Measurements from ENCODE around the gene PROSER2.

PROSER2 gene

DNA sequence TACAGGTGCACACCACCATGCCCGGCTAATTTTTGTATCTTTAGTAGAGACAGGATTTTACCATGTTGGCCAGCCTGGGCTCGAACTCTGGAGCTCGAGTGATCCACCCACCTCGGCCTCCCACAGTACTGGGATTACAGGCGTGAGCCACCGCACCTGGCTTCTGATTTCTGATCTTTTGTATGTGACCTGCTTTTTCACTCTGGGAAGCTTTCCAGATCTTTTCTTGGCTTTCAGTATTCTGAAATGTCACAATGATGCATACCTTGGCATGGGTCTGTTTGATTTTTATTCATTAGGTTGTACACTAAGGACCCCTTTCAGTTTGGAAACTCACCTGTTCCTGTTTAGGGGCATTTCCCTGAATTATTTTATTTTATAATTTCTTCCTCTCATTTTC lies 41.6 kb downstream of the PROSER2 start:
- TF ChIP-seq, protein P1, sequence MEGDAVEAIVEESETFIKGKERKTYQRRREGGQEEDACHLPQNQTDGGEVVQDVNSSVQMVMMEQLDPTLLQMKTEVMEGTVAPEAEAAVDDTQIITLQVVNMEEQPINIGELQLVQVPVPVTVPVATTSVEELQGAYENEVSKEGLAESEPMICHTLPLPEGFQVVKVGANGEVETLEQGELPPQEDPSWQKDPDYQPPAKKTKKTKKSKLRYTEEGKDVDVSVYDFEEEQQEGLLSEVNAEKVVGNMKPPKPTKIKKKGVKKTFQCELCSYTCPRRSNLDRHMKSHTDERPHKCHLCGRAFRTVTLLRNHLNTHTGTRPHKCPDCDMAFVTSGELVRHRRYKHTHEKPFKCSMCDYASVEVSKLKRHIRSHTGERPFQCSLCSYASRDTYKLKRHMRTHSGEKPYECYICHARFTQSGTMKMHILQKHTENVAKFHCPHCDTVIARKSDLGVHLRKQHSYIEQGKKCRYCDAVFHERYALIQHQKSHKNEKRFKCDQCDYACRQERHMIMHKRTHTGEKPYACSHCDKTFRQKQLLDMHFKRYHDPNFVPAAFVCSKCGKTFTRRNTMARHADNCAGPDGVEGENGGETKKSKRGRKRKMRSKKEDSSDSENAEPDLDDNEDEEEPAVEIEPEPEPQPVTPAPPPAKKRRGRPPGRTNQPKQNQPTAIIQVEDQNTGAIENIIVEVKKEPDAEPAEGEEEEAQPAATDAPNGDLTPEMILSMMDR (conservative IDR thresholded peaks at IDR 0.05; ENCODE audit: low read depth) = no peak
- DNase-seq (ENCODE audit: low spot score) = no peak
- CTCF ChIA-PET = no interaction called here
- H3K27ac ChIP-seq = no peak overlapping the region
- POLR2A ChIA-PET (ENCODE audit: low non-redundant PET) = no interaction called here

GRCh38 chr10:11865561-11865960 lies 42.4 kb downstream of the PROSER2 start:
- POLR2A ChIA-PET (ENCODE audit: low non-redundant PET) = no interaction called here
- no peak for DNase-seq (ENCODE audit: low spot score)
- CTCF ChIA-PET = no interaction called here

DNA sequence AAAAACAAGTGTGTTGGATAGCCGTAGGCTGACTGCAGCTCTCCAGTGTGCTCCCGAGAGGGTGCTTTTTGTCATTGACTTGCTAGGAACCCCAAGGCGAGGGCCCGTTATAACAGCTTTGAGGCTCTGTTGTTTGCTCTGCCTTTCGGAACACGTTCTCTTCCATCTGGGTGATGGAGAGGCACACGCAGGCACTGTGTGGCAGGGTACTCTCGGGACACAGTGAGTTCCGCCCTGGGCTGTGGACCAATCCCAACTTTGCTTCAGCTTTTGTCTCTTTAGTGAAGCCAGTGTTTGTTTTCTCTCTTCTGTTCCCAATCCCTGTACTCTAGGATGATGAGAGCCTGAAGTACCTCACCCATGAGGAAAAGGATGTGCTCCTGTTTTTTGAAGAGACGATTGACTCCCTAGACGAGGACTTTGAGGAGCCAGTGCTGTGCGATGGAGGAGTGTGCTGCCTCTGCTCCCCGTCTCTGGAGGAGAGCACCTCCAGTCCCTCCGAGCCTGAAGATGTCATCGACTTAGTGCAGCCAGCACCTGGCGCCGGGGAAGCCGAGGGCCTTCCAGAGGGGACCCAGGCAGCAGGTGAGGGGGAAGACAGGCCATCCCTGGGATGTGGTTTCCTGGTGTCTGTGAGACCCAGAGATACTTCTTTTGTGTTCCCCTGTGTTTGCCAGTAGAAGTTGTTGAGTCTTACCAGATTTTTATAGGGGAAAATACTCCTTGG lies 43.2 kb downstream of the PROSER2 start:
- POLR2A ChIA-PET (ENCODE audit: low non-redundant PET) = no interaction called here
- CTCF ChIA-PET = no interaction called here
- H3K27ac ChIP-seq = peak overlapping the region; percentile 49
- no peak for DNase-seq (ENCODE audit: low spot score)
- TF ChIP-seq, protein P1 (conservative IDR thresholded peaks at IDR 0.05; ENCODE audit: low read depth) = no peak

More at GRCh38 chr10:11865561-11865960, 42.4 kb downstream of the PROSER2 start:
- peak overlapping the region; percentile 49 for H3K27ac ChIP-seq
- TF ChIP-seq, protein P1 (conservative IDR thresholded peaks at IDR 0.05; ENCODE audit: low read depth) = no peak

DNA sequence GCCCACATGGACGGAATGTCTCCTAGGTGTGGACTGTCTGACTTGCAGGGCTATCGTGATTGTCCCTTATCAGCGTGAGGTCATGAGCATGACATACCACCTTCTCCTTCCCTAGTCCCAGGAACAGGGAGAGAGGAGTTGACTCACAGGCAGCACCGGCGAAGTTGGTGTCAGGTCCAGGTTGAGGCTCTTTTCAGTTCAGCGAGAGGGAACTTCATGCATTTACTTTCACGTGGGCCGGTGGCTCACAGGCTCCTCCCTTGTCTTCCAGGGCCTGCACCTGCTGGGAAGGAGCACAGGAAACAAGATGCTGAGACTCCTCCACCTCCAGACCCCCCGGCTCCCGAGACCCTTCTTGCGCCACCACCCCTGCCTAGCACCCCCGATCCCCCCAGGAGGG lies 46.1 kb downstream of the PROSER2 start:
- no peak for DNase-seq (ENCODE audit: low spot score)

DNA sequence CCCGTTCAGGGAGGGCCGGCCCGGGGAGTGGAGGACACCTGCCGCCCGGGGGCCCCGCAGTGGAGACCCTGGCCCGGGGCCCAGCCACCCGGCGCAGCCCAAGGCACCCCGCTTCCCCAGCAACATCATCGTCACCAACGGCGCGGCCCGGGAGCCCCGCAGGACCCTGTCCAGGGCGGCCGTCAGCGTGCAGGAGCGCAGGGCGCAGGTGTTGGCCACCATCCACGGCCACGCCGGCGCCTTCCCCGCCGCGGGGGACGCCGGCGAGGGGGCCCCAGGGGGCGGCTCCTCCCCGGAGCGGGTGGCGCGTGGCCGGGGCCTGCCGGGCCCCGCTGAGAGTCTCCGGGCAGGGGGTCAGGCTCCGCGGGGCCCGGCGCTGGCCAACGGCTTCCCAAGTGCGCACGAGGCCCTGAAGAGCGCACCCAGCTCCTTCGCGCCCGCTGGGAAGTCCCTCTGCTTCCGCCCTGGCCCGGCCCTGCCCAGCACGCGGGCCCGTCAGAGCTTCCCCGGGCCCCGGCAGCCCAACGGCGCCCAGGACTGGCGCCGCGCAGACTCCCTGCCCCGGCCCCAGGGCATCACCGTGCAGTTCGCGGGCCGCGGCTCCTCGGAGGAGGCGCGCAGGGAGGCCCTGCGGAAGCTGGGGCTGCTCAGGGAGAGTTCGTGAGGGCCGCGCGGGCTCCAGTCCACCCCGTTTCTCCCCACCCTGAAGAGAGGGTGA lies 46.7 kb downstream of the PROSER2 start:
- DNase-seq (ENCODE audit: low spot score) = no peak

More for the DNA sequence above, 46.1 kb downstream of the PROSER2 start:
- ChIA-PET CTCF (no interaction called here), POLR2A (ENCODE audit: low non-redundant PET) (no interaction called here)
- TF ChIP-seq, protein P1 (conservative IDR thresholded peaks at IDR 0.05; ENCODE audit: low read depth) = no peak
- peak overlapping the region; percentile 24; the same call in 1 of the 2 replicates for H3K27ac ChIP-seq

GRCh38 chr10:11870461-11870780 lies 47.3 kb downstream of the PROSER2 start:
- H3K27ac ChIP-seq = peak overlapping the region; percentile 24
- ChIA-PET POLR2A (ENCODE audit: low non-redundant PET) (no interaction called here), CTCF (no interaction called here)
- TF ChIP-seq, protein P1 (conservative IDR thresholded peaks at IDR 0.05; ENCODE audit: low read depth) = no peak
- DNase-seq (ENCODE audit: low spot score) = no peak

More for the DNA sequence above, 46.7 kb downstream of the PROSER2 start:
- ChIA-PET POLR2A (ENCODE audit: low non-redundant PET) (no interaction called here), CTCF (no interaction called here)
- TF ChIP-seq, protein P1 (conservative IDR thresholded peaks at IDR 0.05; ENCODE audit: low read depth) = no peak
- H3K27ac ChIP-seq = peak overlapping the region; percentile 24
